Measurements from ENCODE around the gene ZFP69. TPM values are rescaled to one million over a fixed set of nuclear protein-coding genes. Genes with fewer than 3 reads are reported as not detected.
A peak's percentile ranks its signal among the peaks of the same experiment; 100 is the strongest.

Gene ZFP69
- total and polyA plus RNA-seq, 5 donors, result 1.7 to 2.8 (median 2.4) TPM

DNA sequence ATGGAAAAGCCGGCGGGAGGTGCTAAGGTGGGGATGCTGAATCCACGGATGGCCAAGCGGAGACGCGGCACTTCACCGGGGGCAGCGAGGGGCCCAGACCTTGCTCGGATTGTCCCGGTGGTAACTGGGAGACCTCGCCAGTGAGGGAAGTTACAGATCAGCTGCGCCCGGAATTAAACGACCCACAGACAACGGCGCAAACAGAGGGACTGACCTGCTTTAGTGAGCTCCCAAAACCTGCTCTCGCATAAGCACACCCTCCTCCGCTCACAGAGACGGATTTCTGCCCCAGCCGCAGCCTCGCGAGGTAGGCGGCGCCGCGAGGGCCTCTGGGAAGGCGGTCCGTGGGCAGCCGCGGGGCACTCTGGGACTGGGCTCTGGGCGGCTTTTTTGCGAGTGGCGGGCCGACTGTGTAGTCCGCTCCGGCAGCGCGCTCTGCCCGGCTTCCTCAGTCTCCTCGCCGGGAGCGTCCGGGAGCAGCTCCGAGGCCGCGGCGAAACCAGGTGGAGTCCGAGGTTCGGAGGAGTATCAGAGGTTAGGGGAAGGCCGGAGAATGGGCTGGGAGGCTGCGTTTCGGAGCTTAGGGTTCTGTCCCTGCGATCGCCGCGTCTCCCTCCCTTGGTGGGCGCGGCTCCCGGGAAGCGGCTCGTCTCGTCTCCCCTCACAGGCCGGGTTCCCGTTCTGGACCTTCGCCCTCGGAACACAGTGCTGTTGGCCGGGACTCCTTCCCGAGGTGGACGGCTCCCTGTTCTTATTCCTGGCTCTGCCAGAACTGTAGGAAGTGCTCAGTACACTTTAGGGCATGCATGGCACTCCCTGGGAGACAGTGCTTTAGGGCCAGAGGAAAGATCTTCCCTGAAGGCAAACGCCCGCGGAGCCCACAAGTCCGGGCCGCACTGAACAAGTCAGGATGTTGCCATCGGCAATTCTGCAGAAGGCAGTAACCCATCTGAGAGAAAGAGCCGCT, 31.6 kb downstream of the ZFP69 start, which contains the start of gene EXO5:
TSS of gene EXO5 (plus strand) at position 393 of the 967 bp plus-strand sequence. CDS start 5,778 bp downstream, outside the sequence.
- Histone ChIP-seq H3K9me3 (ENCODE audit: control insufficient read depth, low read length) (no peaks in the 10 kb centered on the region), H3K4me3 (ENCODE audit: low read length) (peak within 1 kb of the TSS; percentile 84), H3K27ac (ENCODE audit: low read length) (peak within 1 kb of the TSS; percentile 79), H3K27me3 (ENCODE audit: control insufficient read depth, insufficient read depth) (no peaks in the 10 kb centered on the region), H3K4me1 (ENCODE audit: control insufficient read depth, insufficient read depth, low read length) (peaks cover 3% of the 10 kb centered on the region)
- intact Hi-C loops (cut with DNase I), result no loop called here
- under 1% methylated on average over 76 of the region's 76 CpGs for WGBS
- ATAC-seq (peak; percentile 99), DNase-seq (peak; percentile 82 to 94 (median 93))

DNA sequence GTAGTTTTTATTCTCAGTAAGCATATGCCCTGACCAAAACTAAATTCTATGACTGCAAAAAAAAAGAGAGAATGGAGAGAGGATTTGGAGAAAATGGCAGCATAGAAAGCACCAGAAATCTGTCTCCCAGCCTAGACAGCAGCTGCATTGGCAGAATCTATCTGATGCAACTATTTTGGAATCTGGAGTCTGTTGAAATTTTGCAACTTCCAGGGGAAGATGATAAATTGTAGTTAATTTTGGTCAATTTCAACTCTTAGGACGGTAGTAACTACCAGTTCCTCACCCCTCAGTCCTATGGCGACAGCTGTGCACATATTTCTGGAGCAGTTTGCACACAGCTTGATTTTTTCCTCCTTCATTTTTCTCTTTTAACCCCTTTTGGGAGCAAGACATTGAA, 42.4 kb downstream of the ZFP69 start:
- H3K9me3 ChIP-seq (ENCODE audit: control insufficient read depth, low read length), result no peaks in the 10 kb centered on the region
- 68% methylated on average over 2 of the region's 2 CpGs for WGBS

DNA sequence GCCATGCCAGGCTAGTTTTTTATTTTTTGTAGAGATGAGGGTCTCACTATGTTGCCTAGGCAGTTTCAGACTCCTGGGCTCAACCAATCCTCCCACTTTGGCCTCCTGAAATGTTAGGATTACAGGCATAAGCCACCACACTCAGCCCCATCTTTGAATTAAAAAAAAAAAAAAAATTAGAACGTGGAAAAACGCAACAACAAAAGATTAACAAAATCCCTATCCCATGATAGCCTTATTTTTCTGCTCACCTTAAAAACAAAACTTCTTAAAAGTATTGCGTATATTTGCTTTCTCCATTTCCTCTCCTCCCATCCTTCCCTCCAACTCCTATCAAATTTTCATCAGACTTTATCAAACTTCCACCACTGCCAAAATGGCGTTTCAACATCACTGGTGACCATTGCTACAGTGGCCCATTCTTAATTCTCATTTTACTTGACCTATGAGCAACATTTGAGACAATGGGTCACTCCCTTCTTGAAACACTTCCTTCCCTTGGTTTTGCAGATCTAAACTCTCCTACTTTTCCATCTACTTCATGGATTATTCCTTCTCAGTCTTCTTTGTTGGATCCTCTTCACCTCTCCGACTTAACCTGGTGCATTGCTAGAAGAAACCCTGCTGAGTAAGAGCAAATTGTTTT, 53.8 kb downstream of the ZFP69 start:
- WGBS, result 26% methylated on average over 5 of the region's 5 CpGs
- DNase-seq (no peak), ATAC-seq (peak; percentile 10 to 65)
- H3K9me3 ChIP-seq (ENCODE audit: control insufficient read depth, low read length), result no peaks in the 10 kb centered on the region
- no peaks in the 10 kb centered on the region for H3K27me3 ChIP-seq (ENCODE audit: control insufficient read depth, insufficient read depth)
- H3K27ac ChIP-seq (ENCODE audit: low read length), result peak overlapping the region; percentile 90
- intact Hi-C loops (cut with DNase I), result no loop called here
- no peaks in the 10 kb centered on the region for H3K4me1 ChIP-seq (ENCODE audit: control insufficient read depth, insufficient read depth, low read length)
- H3K4me3 ChIP-seq (ENCODE audit: low read length), result peak overlapping the region; percentile 77

More for the DNA sequence above, 42.4 kb downstream of the ZFP69 start:
- no peak overlapping the region for H3K4me3 ChIP-seq (ENCODE audit: low read length)
- intact Hi-C loops (cut with DNase I), result no loop called here
- no peaks in the 10 kb centered on the region for H3K4me1 ChIP-seq (ENCODE audit: control insufficient read depth, insufficient read depth, low read length)
- no peak overlapping the region for H3K27ac ChIP-seq (ENCODE audit: low read length)
- no peak for ATAC-seq
- DNase-seq, result no peak
- H3K27me3 ChIP-seq (ENCODE audit: control insufficient read depth, insufficient read depth), result no peaks in the 10 kb centered on the region

DNA sequence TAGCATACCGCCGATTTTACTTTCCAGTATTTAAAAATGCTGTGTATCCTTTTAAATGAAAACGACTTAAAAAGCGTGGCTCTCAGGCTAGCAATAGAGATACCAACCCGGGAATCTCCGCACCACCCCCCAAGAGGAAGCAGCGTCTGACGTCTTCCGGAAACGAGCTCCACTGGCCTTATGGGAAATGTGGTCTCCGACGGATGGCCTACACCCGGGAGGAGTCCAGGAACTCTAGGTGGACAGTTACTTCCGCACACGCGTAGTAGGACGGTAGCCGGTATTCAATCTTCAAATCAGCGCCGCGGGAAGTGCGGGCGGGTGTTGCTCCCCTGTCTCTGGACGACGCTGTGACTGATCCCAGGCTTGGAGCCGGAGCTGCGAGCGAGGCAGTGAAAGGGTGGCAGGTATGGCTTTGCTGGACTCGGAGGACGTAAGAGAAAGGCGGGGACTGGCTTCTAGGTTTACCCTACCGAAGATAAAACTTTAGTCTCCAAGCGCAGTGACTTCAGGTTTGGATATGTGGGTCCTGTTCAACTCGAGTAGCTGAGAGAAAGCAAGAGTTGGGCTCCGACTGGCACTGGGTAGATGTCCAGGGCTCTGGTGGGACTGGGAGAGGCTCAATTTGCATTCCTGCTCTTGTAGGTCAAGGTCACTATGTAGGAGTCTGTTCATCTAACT, 54.4 kb downstream of the ZFP69 start, which contains the start of gene ZNF684:
TSS of gene ZNF684 (plus strand) at position 257 of the 681 bp plus-strand sequence. CDS start 1,530 bp downstream, outside the sequence.
- ATAC-seq, result peak; percentile 99 to 100
- peak within 1 kb of the TSS; percentile 90 for H3K27ac ChIP-seq (ENCODE audit: low read length)
- H3K9me3 ChIP-seq (ENCODE audit: control insufficient read depth, low read length), result no peaks in the 10 kb centered on the region
- intact Hi-C loops (cut with DNase I), result no loop called here
- peak within 1 kb of the TSS; percentile 77 for H3K4me3 ChIP-seq (ENCODE audit: low read length)
- H3K4me1 ChIP-seq (ENCODE audit: control insufficient read depth, insufficient read depth, low read length), result no peaks in the 10 kb centered on the region
- peak; percentile 89 to 93 (median 90) for DNase-seq
- under 1% methylated on average over 35 of the region's 35 CpGs for WGBS
- no peaks in the 10 kb centered on the region for H3K27me3 ChIP-seq (ENCODE audit: control insufficient read depth, insufficient read depth)

DNA sequence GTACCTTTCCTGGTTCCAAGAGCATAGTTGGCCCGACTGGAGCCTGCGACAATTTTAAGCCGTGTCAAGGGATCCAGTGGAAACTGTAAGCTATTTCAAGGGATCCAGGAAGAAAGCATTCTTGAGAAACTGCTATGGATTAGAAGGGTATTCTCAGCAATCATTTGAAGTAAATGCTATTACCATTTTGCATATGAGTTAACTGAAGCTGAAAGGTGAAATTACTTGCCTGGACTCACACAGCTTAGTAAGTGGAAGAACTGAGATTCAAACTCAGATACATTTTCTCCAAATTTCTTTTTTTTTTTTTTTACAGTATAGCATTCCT, 54.9 kb downstream of the ZFP69 start:
- no peak for ATAC-seq
- Histone ChIP-seq H3K4me3 (ENCODE audit: low read length) (peak overlapping the region; percentile 77), H3K27ac (ENCODE audit: low read length) (peak overlapping the region; percentile 90), H3K9me3 (ENCODE audit: control insufficient read depth, low read length) (no peaks in the 10 kb centered on the region), H3K27me3 (ENCODE audit: control insufficient read depth, insufficient read depth) (no peaks in the 10 kb centered on the region), H3K4me1 (ENCODE audit: control insufficient read depth, insufficient read depth, low read length) (no peaks in the 10 kb centered on the region)
- no peak for DNase-seq
- intact Hi-C loops (cut with DNase I), result no loop called here
- 2% methylated on average over 3 of the region's 3 CpGs for WGBS

DNA sequence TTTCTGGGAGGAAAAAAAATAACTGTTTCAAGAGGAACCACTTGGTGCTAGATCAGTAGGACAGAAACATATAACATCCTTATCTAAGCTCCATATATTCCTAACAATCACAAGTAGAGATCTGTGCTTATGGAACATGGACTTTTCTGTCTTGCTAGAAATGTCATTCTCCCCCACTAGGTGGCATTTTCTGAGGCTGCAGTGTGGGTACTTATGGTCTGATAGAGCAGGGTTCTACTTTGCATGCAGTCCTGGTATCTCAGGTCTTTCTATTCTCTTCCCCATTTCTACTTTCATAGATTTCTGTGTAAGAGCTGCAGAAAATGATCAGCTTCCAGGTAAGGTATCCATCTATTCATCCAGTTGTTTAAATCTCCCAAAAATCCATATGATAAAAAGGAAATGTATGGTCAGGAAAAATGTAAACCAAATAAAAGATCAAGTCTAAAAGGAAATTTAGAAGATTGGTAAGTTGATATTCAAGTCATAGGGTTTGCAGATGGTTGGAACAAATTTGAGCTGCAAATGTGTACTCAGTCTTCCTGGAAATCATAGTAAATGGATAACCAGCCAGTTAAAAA, 55.8 kb downstream of the ZFP69 start:
- intact Hi-C loops (cut with DNase I), result no loop called here
- ATAC-seq, result no peak
- no peak overlapping the region for H3K27ac ChIP-seq (ENCODE audit: low read length)
- no peaks in the 10 kb centered on the region for H3K27me3 ChIP-seq (ENCODE audit: control insufficient read depth, insufficient read depth)
- no peaks in the 10 kb centered on the region for H3K4me1 ChIP-seq (ENCODE audit: control insufficient read depth, insufficient read depth, low read length)
- no peak for DNase-seq
- no peak overlapping the region for H3K4me3 ChIP-seq (ENCODE audit: low read length)
- no peaks in the 10 kb centered on the region for H3K9me3 ChIP-seq (ENCODE audit: control insufficient read depth, low read length)

DNA sequence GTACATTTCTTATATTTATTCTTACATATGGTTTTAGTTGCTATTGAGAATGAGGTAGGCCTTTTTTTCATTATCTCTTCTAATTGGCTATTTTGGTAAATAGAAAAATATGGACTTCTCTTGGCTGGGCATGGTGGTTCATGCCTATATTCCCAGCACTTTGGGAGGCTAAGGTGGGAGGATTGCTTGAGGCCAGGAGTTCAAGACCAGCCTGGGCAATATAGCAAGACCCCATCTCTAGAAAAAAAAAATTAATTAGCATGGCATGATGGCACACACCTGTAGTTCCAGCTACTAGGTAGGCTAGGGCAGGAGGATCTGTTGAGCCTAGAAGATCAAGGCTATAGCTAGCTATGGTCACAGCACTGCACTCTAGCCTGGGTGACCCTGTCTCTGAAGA, 57.5 kb downstream of the ZFP69 start:
- intact Hi-C loops (cut with DNase I), result no loop called here
- no peak overlapping the region for H3K27ac ChIP-seq (ENCODE audit: low read length)
- no peak for DNase-seq

DNA sequence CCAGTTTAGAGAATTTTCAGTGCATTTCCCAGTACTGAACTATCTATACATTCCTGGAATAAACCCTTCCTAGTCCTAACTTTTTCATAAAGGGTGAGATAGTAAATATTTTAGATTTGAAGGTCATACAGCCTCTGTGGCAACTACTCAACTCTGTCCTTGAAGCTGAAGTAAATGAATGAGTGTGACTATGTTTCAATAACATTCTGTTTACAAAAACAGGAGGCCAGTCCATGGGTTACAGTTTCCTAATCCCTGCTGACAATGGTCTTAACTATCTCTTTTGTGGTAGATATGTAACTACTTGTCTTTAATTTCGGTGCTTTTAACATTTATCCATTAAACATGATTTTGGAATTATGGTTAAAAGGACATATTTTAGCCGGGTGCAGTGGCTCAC, 58.6 kb downstream of the ZFP69 start:
- DNase-seq (no peak), ATAC-seq (no peak)
- intact Hi-C loops (cut with DNase I), result no loop called here
- no peaks in the 10 kb centered on the region for H3K9me3 ChIP-seq (ENCODE audit: control insufficient read depth, low read length)
- H3K4me3 ChIP-seq (ENCODE audit: low read length), result no peak overlapping the region
- 97% methylated on average over 2 of the region's 2 CpGs for WGBS
- no peaks in the 10 kb centered on the region for H3K4me1 ChIP-seq (ENCODE audit: control insufficient read depth, insufficient read depth, low read length)
- no peak overlapping the region for H3K27ac ChIP-seq (ENCODE audit: low read length)
- no peaks in the 10 kb centered on the region for H3K27me3 ChIP-seq (ENCODE audit: control insufficient read depth, insufficient read depth)

More for the DNA sequence above, 57.5 kb downstream of the ZFP69 start:
- Histone ChIP-seq H3K9me3 (ENCODE audit: control insufficient read depth, low read length) (no peaks in the 10 kb centered on the region), H3K4me3 (ENCODE audit: low read length) (no peak overlapping the region), H3K27me3 (ENCODE audit: control insufficient read depth, insufficient read depth) (no peaks in the 10 kb centered on the region), H3K4me1 (ENCODE audit: control insufficient read depth, insufficient read depth, low read length) (no peaks in the 10 kb centered on the region)
- no peak for ATAC-seq

DNA sequence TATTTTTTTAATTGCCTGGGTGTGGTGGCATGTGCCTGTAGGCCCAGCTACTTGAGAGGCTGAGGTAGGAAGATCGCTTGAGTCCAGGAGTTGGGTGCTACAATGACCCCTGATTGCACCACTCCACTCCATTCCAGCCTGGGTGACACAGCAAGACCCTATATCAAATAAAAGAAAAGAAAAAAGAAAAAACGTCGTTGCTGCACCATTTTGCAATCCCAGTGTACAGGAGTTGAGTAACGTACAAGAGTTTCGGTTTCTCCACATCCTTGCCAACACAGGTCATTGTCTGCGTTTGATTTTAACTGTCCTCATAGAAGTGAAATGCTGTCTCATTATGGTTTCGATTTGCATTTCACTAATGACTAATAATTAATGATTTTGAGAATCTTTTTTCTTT, 62.2 kb downstream of the ZFP69 start:
- no peak overlapping the region for H3K4me3 ChIP-seq (ENCODE audit: low read length)
- no peaks in the 10 kb centered on the region for H3K4me1 ChIP-seq (ENCODE audit: control insufficient read depth, insufficient read depth, low read length)
- ATAC-seq (no peak), DNase-seq (no peak)
- WGBS, result 81% methylated on average over 7 of the region's 7 CpGs
- H3K27me3 ChIP-seq (ENCODE audit: control insufficient read depth, insufficient read depth), result no peaks in the 10 kb centered on the region
- intact Hi-C loops (cut with DNase I), result no loop called here
- H3K9me3 ChIP-seq (ENCODE audit: control insufficient read depth, low read length), result no peaks in the 10 kb centered on the region
- H3K27ac ChIP-seq (ENCODE audit: low read length), result no peak overlapping the region
